GM19025 (cell line): ENCODE results near the gene PCDHA10.

Source experiments
- ATAC-seq: cut with Tn5 transposase; IDR thresholded peaks from one replicate; pipeline ENCODE4 v1.9.1; 2021; ENCODE audit warnings: mild to moderate bottlenecking, low read depth, moderate library complexity; ENCODE audit not compliant: unreplicated experiment

Gene PCDHA10

GRCh38 chr5:140883373-140883772 lies 27.7 kb downstream of the PCDHA10 start:
- no peak for ATAC-seq

DNA sequence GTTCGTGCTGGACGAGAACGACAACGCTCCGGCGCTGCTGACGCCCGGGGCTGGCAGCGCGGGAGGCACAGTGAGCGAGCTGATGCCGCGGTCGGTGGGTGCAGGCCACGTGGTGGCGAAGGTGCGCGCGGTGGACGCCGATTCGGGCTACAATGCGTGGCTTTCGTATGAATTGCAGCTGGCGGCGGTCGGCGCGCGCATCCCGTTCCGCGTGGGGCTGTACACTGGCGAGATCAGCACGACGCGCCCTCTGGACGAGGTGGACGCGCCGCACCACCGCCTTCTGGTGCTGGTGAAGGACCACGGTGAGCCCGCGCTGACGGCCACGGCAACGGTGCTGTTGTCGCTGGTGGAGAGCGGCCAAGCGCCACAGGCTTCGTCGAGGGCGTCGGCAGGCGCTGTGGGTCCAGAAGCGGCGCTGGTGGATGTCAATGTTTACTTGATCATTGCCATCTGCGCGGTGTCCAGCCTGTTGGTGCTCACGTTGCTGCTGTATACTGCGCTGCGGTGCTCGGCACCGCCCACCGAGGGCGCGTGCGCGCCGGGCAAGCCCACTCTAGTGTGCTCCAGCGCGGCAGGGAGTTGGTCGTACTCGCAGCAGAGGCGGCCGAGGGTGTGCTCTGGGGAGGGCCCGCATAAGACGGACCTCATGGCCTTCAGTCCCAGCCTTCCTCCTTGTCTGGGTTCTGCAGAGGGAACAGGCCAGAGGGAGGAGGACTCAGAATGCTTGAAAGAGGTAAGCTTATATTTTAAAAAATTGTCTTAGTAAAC lies 28.4 kb downstream of the PCDHA10 start:
- ATAC-seq, result no peak

DNA sequence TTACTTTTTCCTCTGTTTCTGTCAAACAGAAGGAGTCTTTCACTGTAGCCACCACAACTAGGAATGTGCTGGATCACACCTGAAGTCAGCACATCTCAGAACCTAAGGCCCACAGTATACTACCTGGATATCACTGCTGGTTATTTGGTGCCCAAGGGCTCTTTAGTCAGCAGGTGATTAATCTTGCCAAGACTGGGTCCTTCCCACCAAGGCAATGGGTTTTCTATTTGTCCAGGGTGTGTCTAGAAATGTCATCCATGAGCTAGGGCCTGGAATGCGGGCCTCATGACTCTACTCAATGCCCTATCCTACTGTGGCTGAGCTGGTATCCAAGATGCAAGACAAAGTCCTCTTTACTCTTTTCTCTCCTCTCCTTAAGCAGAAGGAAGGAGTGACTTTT lies 60.6 kb downstream of the PCDHA10 start:
- ATAC-seq, result no peak
